ENCODE data around the gene DCDC1.

DCDC1 gene

DNA sequence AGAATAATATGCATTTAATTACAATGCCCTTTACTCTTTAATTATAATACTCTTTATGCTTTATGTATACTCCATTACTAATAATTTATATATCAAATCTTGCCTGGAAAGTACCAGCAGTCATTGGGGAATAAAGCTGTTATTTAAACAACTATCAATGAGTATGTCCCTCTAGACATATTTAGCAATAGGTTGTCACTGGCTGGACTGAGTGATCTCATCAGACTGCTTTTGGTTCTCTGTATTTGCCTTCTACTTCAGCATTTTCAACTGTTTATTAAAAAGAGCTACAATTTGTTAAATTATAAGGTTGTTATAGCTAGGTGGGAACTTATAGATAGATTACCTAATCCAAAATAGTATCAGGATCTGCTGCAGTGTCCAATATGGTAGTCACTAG lies 267.2 kb downstream of the DCDC1 start:
- no peak for DNase-seq

GRCh38 chr11:31096191-31096805 lies 273.2 kb downstream of the DCDC1 start:
- no peak for DNase-seq

DNA sequence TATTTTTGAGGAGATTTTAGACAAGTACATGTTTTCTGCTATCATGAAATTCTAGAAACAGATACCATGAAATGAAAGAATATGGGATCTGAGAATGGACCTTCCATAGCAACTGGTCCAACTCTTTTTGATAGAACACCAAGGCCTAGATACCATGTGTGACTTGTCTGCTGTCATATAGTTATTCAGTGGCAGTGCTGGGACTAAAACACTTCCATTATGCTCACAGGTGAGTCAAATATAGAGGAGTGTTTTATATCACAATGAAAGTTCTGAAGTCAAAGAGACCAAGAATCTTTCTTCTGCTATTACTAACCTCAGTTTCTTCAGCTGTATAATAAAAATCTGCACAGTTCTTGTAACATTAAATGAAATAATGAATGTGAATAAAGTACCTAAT lies 276.9 kb downstream of the DCDC1 start:
- DNase-seq = no peak

- DNase-seq = no peak
These were observed 280.4 kb downstream of the DCDC1 start for GRCh38 chr11:31089117-31089516.

DNA sequence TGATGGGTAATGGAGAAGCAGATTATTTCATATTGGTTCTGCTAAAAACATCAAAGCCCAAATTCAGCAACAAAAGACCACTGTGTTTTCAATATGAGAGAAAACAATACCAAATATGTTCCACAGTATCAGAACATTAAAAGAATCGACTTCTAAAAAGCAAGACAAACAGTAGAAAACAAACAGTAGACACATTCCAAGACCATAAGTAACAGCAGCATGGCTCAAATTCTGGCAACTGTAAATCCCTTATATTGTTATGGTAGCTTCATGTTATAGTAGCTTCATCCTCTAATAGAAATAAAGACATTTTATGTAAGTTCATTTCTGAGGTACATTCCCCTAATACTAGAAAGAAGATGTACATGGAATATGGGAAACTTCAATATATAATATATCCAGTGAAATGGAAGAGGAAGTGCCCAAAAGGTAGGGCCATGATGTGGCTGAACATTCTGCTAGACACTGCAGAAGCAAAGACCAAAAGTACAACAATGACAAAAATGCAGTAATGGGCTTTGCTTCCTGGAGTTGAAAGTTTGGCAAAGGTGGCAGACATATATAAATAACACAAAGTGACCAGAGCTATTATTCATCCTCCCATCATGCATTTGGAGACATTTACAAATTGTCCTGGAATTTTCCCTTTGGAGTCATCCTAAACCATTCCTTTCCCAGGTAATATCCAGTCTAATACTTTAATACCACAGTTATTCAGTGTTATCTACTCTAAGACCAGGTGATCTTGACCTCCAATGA lies 299.9 kb downstream of the DCDC1 start:
- DNase-seq = no peak

DNA sequence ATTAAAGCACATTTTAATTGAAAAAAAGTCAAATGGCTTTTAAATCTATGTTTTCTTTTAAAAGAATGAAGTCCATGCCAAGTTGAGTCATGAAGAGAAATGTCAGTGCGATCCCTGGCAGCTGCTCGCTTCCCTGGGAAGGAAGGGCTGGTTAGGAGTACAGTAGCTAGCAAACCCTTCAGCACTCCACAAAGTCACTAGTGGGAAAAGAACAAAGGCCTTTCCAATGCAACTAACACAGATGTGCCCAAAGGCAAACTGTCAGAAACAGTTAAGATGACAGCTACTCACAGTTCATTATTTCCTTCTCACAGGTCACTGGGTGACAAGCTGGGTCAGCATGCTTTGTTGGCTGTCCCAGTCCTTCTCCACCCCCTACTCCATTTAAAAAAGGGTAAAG lies 308.7 kb downstream of the DCDC1 start:
- no peak for DNase-seq

GRCh38 chr11:31059529-31059928 lies 310.0 kb downstream of the DCDC1 start:
- DNase-seq = no peak

DNA sequence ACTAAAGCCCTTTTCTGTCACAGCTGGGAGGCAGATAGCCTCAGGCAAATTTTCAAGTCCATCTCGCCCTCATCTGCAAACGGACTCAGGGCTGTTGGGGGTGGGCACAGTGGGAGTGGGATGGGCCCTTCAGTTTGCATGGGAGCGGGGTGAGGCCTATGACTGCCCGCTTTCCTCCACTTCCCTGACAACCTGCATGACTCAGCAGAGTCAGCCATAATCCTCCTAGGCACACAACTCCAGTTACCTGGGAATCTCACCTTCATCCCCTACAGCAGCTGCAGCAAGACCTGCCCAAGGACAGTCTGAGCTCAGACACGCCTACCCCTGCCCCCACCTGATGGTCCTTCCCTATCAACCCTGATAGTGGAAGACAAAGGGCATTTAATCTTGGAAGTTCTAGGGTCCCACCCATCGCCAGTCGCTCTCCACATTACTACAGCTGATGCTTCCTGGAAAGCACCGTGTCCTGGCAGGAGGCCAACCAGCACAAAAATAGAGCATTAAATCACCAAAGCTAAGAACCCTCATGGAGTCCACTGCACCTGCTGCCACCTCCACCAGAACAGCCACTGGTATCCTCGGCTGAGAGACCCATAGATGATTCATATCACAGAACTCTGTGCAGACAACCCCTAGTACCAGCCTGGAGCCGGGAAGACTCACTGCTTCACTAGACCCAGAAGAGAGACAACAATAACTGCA lies 319.3 kb downstream of the DCDC1 start:
- no peak for DNase-seq

DNA sequence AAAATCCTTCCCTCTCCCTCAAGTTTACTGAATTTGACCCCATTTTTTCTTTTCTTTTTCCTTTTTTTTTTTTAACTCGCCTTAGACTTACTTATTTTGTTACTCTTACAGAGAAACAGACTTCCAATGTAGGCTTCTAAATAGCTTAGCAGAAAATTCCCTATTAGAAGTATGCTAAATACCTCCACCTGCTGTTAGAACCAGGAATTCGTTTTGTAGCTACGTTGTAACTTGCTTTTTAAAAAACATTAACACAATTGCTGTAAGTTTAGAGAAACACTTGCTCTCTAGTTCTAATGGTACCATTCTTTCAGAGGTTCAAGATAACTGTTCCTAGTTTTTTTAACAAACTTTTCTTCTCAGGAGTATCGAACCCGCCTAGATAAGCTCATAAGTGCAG lies 324.2 kb downstream of the DCDC1 start:
- DNase-seq = no peak

- no peak for DNase-seq
These were observed 339.3 kb downstream of the DCDC1 start for GRCh38 chr11:31030138-31030792.

DNA sequence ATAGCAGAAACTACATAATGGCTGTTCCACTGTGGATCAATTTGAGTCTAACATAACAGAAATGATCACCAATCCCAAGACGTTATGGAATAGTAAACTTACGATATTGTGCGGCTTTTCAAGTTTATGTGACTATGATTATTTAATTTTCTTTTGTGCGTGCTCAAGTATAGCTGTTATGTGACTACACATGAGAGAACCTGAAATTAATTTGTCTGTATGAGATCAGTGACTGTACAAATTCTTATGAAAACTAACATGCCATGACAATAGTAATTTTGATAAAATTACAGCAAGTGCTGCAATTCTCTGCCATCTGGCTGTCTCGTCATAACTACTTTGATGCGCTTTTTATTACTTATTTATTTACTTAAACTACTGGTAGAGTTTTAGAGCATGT lies 343.2 kb downstream of the DCDC1 start:
- no peak for DNase-seq

DNA sequence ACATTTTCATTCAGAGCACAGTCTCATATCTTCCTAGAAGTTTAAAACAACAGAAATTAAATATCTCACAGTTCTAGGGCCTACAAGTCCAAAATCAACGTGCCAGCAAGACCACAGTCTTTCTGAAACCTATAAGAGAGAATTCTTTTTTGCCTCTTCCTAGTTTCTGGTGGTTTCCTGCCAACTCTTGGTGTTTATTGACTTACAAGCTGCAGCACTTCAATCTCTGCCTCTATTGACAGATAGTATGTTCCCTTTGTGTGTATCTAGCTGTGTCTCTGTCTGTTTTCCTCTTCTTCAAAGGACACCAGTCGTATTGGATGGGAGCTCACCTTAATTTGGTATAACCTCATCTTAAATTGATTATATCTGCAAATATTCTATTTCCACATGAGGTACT lies 347.5 kb downstream of the DCDC1 start:
- DNase-seq = no peak

- no peak for DNase-seq
These were observed 349.8 kb downstream of the DCDC1 start for GRCh38 chr11:31019786-31020185.

GRCh38 chr11:31005202-31005601 lies 364.3 kb downstream of the DCDC1 start:
- no peak for DNase-seq

GRCh38 chr11:31001427-31001826 lies 368.1 kb downstream of the DCDC1 start:
- DNase-seq = no peak

DNA sequence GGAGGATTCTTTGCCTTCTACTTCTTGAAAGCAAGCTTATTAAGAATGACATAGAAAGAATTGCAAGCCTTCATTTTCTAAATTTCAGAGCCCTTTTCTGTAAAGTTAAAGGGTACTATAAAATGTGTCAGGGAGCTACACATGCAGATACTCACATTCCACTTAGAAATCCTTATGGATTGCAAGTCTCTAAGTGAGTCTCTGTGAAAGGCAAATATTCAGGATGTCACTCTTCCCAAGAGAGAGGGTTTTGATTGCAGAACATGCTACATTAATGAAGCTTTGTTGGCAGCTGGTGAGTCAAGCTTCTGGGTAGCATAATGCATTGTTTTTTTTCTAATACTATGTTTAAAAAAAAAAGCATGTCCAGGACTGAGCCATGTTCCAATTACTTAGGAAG lies 369.2 kb downstream of the DCDC1 start:
- no peak for DNase-seq

DNA sequence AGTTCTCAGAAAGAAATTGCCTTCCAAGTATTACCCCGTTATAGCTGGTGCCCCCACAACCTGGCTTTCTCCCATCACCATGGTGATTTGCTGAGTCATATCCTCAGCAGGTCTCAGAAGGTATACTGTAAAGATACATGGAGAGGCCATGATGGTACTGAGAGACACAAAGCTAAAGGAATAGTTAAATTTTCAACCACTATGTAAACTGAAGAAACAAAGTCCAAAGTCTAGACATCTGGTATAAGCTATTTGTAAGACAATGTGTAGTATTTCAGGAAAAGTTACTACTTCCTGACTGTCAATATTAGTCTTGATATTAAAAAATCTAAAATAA lies 377.1 kb downstream of the DCDC1 start:
- no peak for DNase-seq

DNA sequence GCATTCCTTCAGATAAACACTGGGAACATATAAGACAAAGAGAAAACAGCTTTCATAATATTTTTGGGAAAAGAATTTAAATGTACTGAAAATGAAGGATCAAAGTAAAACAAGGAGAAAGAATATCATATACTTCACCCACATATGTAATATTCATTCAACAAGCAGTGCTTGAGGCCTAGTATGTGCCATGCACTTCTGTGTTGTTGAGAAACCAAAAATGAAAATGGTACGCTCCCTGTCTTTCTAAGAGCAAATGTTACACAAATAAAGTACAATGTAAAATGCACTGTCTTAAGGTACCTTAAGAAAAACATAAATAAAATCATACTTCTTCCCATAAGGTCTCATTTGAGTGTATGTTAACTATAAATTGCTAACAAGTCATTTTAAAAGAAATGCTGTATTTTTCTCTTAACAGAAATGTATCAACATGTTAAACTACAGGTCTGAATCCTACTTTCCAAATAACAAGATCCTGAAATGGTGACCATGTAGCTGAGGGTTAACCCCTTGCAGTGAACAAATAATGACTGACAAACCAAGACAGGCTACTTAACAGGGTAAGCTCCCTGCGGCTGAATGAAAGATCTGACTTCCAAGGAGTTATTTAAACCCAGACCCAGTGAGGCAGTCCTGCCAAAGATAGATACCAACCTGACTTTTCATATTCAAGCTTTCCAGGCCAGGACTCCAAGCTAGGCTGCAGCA lies 377.6 kb downstream of the DCDC1 start:
- DNase-seq = no peak

GRCh38 chr11:30991376-30991775 lies 378.2 kb downstream of the DCDC1 start:
- no peak for DNase-seq

DNA sequence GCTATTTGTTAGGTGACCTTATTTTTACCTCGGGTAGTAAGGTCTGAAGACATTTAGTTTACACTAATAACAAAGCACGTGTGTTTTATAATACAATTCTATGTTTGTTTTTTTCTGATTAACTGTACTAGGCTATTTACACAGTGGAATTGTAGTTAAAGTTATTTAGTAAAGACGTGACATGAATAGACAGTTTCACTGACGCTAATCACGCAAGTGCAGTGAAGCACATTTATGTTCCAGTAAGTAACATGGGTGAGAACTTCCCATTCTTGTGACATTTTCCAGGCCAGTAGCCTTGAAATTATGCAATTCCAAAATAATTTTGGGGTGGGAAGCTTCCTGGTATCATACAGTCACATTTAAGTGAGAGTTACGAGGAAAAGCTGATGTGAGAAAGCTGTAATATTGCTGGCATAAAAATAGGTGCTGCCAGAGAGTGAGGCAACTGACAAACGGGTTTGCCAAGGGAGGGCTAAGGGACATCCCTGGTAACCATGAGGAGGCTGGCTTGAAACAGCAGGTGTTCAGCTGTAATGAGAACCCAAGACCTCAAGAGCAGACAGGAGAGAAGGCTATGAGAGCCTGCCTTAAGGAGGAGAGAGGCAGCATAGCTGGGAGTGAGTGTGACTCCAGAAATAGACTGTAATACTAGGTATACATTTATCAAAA lies 378.8 kb downstream of the DCDC1 start:
- DNase-seq = no peak

DNA sequence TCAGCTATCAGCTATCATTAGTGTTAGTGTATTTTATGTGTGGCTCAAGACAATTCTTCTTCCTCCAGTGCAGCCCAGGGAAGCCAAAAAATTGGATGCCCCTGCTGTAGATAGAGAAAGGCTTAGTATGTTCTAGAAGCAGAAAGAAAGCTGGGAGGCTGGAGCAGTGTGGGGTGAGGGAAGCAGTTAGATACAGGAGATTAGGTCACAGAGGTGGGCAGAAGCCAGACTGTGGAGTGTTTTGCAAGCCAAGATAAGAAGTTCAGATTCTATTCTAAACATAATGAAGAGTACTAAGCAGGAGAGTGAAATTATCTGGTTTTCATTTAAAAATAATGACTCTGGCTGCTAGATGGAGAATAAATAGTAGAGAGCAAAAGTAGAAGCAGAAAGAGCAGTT lies 381.7 kb downstream of the DCDC1 start:
- no peak for DNase-seq

DNA sequence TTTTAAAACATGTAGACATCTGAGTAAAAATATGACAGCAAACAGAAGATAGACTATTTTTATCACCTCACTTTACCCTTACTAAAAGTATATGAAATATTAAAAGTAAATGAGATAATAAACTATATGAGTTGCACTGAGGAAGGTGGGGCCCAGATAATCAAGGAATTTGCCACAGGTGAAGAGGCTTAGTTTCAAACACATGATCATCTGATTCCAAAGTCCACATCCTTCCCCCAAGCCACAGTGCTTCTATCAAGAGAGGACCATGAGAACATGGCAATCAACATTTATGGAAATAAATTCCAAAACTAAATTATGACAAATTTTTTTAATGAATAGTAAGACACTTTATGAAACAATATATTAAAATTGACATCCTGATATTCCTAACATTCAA lies 384.0 kb downstream of the DCDC1 start:
- DNase-seq = no peak

- no peak for DNase-seq
These were observed 384.7 kb downstream of the DCDC1 start for GRCh38 chr11:30984827-30985226.
